Measurements from ENCODE around the gene MMD2. TPM values are rescaled to one million over a fixed set of nuclear protein-coding genes. Genes with fewer than 3 reads are reported as not detected.

The MMD2 gene
- total RNA-seq, 1 experiment from 2014 or later: not detected

DNA sequence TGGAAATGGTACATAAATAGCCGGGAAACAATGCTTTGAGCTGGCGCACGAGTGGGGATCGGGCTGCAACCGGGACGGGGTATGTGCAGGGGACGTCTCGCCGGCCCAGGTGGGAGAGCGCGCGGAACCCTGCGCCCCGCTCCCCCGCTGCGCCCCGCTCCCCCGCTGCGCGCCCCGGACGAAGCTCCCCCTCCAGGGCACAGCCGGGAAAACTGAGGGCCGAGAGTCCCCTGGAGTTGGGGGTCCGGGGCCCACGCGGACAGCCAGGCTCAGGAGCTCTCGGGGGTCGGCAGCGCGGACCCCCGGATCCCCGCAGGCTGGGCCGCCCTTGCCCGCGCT lies 76.0 kb downstream of the MMD2 start:
- Mint-ChIP-seq H3K4me3 (ENCODE audit: unreplicated experiment) (peak overlapping the region; percentile 13), H3K36me3 (ENCODE audit: insufficient read depth, unreplicated experiment) (no peaks in the 10 kb centered on the region), H3K4me1 (ENCODE audit: low read depth, unreplicated experiment) (no peaks in the 10 kb centered on the region), H3K9me3 (ENCODE audit: unreplicated experiment) (no peaks in the 10 kb centered on the region), H3K27ac (ENCODE audit: unreplicated experiment) (no peak overlapping the region), H3K27me3 (ENCODE audit: insufficient read depth, unreplicated experiment) (no peaks in the 10 kb centered on the region)
- ChIA-PET POLR2A (no interaction called here), CTCF (no interaction called here)
- H3K4me3 ChIP-seq (ENCODE audit: low read depth, low read length): no peak overlapping the region
- TF ChIP-seq, protein P1, sequence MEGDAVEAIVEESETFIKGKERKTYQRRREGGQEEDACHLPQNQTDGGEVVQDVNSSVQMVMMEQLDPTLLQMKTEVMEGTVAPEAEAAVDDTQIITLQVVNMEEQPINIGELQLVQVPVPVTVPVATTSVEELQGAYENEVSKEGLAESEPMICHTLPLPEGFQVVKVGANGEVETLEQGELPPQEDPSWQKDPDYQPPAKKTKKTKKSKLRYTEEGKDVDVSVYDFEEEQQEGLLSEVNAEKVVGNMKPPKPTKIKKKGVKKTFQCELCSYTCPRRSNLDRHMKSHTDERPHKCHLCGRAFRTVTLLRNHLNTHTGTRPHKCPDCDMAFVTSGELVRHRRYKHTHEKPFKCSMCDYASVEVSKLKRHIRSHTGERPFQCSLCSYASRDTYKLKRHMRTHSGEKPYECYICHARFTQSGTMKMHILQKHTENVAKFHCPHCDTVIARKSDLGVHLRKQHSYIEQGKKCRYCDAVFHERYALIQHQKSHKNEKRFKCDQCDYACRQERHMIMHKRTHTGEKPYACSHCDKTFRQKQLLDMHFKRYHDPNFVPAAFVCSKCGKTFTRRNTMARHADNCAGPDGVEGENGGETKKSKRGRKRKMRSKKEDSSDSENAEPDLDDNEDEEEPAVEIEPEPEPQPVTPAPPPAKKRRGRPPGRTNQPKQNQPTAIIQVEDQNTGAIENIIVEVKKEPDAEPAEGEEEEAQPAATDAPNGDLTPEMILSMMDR (IDR thresholded peaks at IDR 0.05; ENCODE audit: insufficient read depth in 1 of 2, low read depth in 1 of 2, low read length in 1 of 2, severe bottlenecking in 1 of 2, unreplicated experiment in 1 of 2): no peak
- no peaks in the 10 kb centered on the region for H3K36me3 ChIP-seq (ENCODE audit: control insufficient read depth, insufficient read depth, low read length)
- peaks cover 7% of the 10 kb centered on the region; the same call in 1 of the 2 replicates for H3K4me1 ChIP-seq
- BruUV-seq (replicated peaks): no TSS peak
- no peak for DNase-seq
- H3K27me3 ChIP-seq (replicated peaks; ENCODE audit: control insufficient read depth, insufficient read depth, low read length): no peaks in the 10 kb centered on the region
- intact Hi-C loops (cut with micrococcal nuclease; ENCODE audit: unreplicated experiment): no loop called here
- no peaks in the 10 kb centered on the region for H3K9me3 ChIP-seq

- H3K9me3 Mint-ChIP-seq (ENCODE audit: unreplicated experiment): no peaks in the 10 kb centered on the region
- H3K4me3 Mint-ChIP-seq (ENCODE audit: unreplicated experiment): peak overlapping the region; percentile 13
- no peak overlapping the region for H3K4me3 ChIP-seq (ENCODE audit: low read depth, low read length)
- peaks cover 7% of the 10 kb centered on the region; the same call in 1 of the 2 replicates for H3K4me1 ChIP-seq
- no peaks in the 10 kb centered on the region for H3K9me3 ChIP-seq
- no peaks in the 10 kb centered on the region for H3K27me3 ChIP-seq (replicated peaks; ENCODE audit: control insufficient read depth, insufficient read depth, low read length)
- no peaks in the 10 kb centered on the region for H3K36me3 Mint-ChIP-seq (ENCODE audit: insufficient read depth, unreplicated experiment)
- TF ChIP-seq, protein P1 (IDR thresholded peaks at IDR 0.05; ENCODE audit: insufficient read depth in 1 of 2, low read depth in 1 of 2, low read length in 1 of 2, severe bottlenecking in 1 of 2, unreplicated experiment in 1 of 2): no peak
- ChIA-PET CTCF (no interaction called here), POLR2A (no interaction called here)
- no TSS peak for BruUV-seq (replicated peaks)
- H3K36me3 ChIP-seq (ENCODE audit: control insufficient read depth, insufficient read depth, low read length): no peaks in the 10 kb centered on the region
- no peak for DNase-seq
- no peak overlapping the region for H3K27ac Mint-ChIP-seq (ENCODE audit: unreplicated experiment)
- intact Hi-C loops (cut with micrococcal nuclease; ENCODE audit: unreplicated experiment): no loop called here
- H3K4me1 Mint-ChIP-seq (ENCODE audit: low read depth, unreplicated experiment): no peaks in the 10 kb centered on the region
- no peaks in the 10 kb centered on the region for H3K27me3 Mint-ChIP-seq (ENCODE audit: insufficient read depth, unreplicated experiment)
These were observed 76.6 kb downstream of the MMD2 start for GRCh38 chr7:4882169-4883032.

DNA sequence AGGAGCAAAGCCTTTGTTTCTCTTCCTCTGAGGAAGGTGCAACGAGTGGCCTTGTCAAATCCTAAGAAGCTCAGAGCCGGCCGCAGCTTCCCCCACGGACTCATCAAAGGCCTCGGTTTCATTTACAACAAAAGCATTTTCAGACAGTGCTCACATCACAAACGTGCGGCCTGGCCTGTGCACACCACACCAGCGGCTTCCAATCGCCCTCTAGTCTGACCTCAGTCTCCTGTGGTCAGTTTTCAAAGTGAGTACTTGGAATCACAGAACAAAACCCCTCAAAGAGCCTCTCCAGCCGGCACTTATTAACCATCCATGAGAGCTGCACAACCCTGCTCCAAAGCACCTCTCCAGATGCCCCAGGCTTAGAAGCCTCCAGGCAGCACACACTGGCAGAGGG lies 78.8 kb downstream of the MMD2 start:
- no peaks in the 10 kb centered on the region for H3K36me3 Mint-ChIP-seq (ENCODE audit: insufficient read depth, unreplicated experiment)
- no peak overlapping the region for H3K27ac Mint-ChIP-seq (ENCODE audit: unreplicated experiment)
- H3K27me3 Mint-ChIP-seq (ENCODE audit: insufficient read depth, unreplicated experiment): no peaks in the 10 kb centered on the region
- Histone ChIP-seq H3K27me3 (replicated peaks; ENCODE audit: control insufficient read depth, insufficient read depth, low read length) (no peaks in the 10 kb centered on the region), H3K4me3 (ENCODE audit: low read depth, low read length) (no peak overlapping the region), H3K9me3 (no peaks in the 10 kb centered on the region), H3K36me3 (ENCODE audit: control insufficient read depth, insufficient read depth, low read length) (no peaks in the 10 kb centered on the region), H3K4me1 (peaks cover 7% of the 10 kb centered on the region; the same call in 1 of the 2 replicates)
- no peak for DNase-seq
- H3K4me3 Mint-ChIP-seq (ENCODE audit: unreplicated experiment): no peak overlapping the region
- H3K9me3 Mint-ChIP-seq (ENCODE audit: unreplicated experiment): no peaks in the 10 kb centered on the region
- no peaks in the 10 kb centered on the region for H3K4me1 Mint-ChIP-seq (ENCODE audit: low read depth, unreplicated experiment)
- CTCF ChIA-PET: no interaction called here
- POLR2A ChIA-PET: no interaction called here
- no TSS peak for BruUV-seq (replicated peaks)
- TF ChIP-seq, protein P1 (IDR thresholded peaks at IDR 0.05; ENCODE audit: insufficient read depth in 1 of 2, low read depth in 1 of 2, low read length in 1 of 2, severe bottlenecking in 1 of 2, unreplicated experiment in 1 of 2): no peak
- intact Hi-C loops (cut with micrococcal nuclease; ENCODE audit: unreplicated experiment): no loop called here

Data from Caco-2 (cell line).